ENCODE results near the gene KCTD13. TPM values are rescaled to one million over a fixed set of nuclear protein-coding genes. Genes with fewer than 3 reads are reported as not detected.

Gene KCTD13
- polyA plus RNA-seq, 2 of the 4 experiments (the other 2 are of a cell fraction): 12.7 to 14.6 TPM

GRCh38 chr16:29950806-29951461 lies 24.9 kb upstream of the KCTD13 start:
- no peak for FAIRE-seq
- Histone ChIP-seq H3K4me2 (no peak overlapping the region), H3K4me3 (no peak overlapping the region), H3K9me3 (peaks cover 11% of the 10 kb centered on the region; the same call in 2 of the 3 replicates), H3K27ac (no peak overlapping the region), H3K4me1 (no peaks in the 10 kb centered on the region)
- POLR2A ChIA-PET: no interaction called here
- CTCF ChIA-PET: interaction anchor here (0.8 to 4.0 kb wide), 4 partner anchors 10 to 103 kb away, joined by 3 to 17 read pairs (median 4); partner anchors contain the start of gene TMEM219
- no peak for DNase-seq (ENCODE audit: low read depth in 1 of 2, low spot score in 1 of 2)
- TF ChIP-seq, protein P1, sequence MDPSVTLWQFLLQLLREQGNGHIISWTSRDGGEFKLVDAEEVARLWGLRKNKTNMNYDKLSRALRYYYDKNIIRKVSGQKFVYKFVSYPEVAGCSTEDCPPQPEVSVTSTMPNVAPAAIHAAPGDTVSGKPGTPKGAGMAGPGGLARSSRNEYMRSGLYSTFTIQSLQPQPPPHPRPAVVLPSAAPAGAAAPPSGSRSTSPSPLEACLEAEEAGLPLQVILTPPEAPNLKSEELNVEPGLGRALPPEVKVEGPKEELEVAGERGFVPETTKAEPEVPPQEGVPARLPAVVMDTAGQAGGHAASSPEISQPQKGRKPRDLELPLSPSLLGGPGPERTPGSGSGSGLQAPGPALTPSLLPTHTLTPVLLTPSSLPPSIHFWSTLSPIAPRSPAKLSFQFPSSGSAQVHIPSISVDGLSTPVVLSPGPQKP (IDR thresholded peaks at IDR 0.05; ENCODE audit: low read depth, low read length): no peak
- TF ChIP-seq ATOH8 (CRISPR knock-in tag; IDR thresholded peaks at IDR 0.05; ENCODE audit: low read depth): no peak
- no peak for TF ChIP-seq RCOR1 (IDR thresholded peaks at IDR 0.05; ENCODE audit: low read depth, low read length)
- no peak for TF ChIP-seq SREBF2 (IDR thresholded peaks at IDR 0.05)
- TF ChIP-seq ZSCAN20 (CRISPR knock-in tag; IDR thresholded peaks at IDR 0.05): no peak
- TF ChIP-seq NPAS2 (CRISPR knock-in tag; IDR thresholded peaks at IDR 0.05; ENCODE audit: borderline replicate concordance): no peak
- TF ChIP-seq EHF (CRISPR knock-in tag; IDR thresholded peaks at IDR 0.05): no peak
- no peak for TF ChIP-seq MYC (IDR thresholded peaks at IDR 0.05; ENCODE audit: borderline replicate concordance, low read length)
- TF ChIP-seq TFCP2L1 (CRISPR knock-in tag; IDR thresholded peaks at IDR 0.05): no peak
- no peak for TF ChIP-seq FOSL2 (IDR thresholded peaks at IDR 0.05)
- no peak for TF ChIP-seq FOSL2 (CRISPR knock-in tag; IDR thresholded peaks at IDR 0.05)
- TF ChIP-seq HOXB5 (CRISPR knock-in tag; IDR thresholded peaks at IDR 0.05): no peak
- no peak for TF ChIP-seq HEYL (CRISPR knock-in tag; IDR thresholded peaks at IDR 0.05)
- 71% methylated on average over 4 of the region's 4 CpGs for WGBS (ENCODE audit: missing lambda C conversion rate)
- no peak for ATAC-seq

- no peak for TF ChIP-seq BHLHE40 (IDR thresholded peaks at IDR 0.05; ENCODE audit: low read depth, low read length)
- no peak for TF ChIP-seq ZC3H11A (IDR thresholded peaks at IDR 0.05)
- no peak for TF ChIP-seq FOSB (CRISPR knock-in tag; IDR thresholded peaks at IDR 0.05)
- TF ChIP-seq, protein P2, sequence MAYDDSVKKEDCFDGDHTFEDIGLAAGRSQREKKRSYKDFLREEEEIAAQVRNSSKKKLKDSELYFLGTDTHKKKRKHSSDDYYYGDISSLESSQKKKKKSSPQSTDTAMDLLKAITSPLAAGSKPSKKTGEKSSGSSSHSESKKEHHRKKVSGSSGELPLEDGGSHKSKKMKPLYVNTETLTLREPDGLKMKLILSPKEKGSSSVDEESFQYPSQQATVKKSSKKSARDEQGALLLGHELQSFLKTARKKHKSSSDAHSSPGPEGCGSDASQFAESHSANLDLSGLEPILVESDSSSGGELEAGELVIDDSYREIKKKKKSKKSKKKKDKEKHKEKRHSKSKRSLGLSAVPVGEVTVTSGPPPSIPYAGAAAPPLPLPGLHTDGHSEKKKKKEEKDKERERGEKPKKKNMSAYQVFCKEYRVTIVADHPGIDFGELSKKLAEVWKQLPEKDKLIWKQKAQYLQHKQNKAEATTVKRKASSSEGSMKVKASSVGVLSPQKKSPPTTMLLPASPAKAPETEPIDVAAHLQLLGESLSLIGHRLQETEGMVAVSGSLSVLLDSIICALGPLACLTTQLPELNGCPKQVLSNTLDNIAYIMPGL (CRISPR knock-in tag; IDR thresholded peaks at IDR 0.05; ENCODE audit: borderline replicate concordance): no peak
- no peak for TF ChIP-seq RFX5 (IDR thresholded peaks at IDR 0.05)
- no peak for TF ChIP-seq JUN (IDR thresholded peaks at IDR 0.05)
- TF ChIP-seq NR3C1 (IDR thresholded peaks at IDR 0.05): no peak
- no peak for TF ChIP-seq SREBF2 (IDR thresholded peaks at IDR 0.05)
- TF ChIP-seq MAFK (IDR thresholded peaks at IDR 0.05; ENCODE audit: partially characterized antibody): no peak
- no peak for TF ChIP-seq CHD2 (IDR thresholded peaks at IDR 0.05; ENCODE audit: low read length, partially characterized antibody)
- TF ChIP-seq EHMT2 (IDR thresholded peaks at IDR 0.05; ENCODE audit: low read depth): no peak
- TF ChIP-seq MAX (IDR thresholded peaks at IDR 0.05): no peak
- TF ChIP-seq TP53 (CRISPR knock-in tag; IDR thresholded peaks at IDR 0.05): no peak
- no peak for TF ChIP-seq POLR2AphosphoS2 (conservative IDR thresholded peaks at IDR 0.05; ENCODE audit: low read length)
- TF ChIP-seq ZSCAN20 (CRISPR knock-in tag; IDR thresholded peaks at IDR 0.05): no peak
- TF ChIP-seq PHF8 (IDR thresholded peaks at IDR 0.05; ENCODE audit: borderline replicate concordance, low read depth): no peak
- TF ChIP-seq, protein P1 (IDR thresholded peaks at IDR 0.05; ENCODE audit: low read depth, low read length): no peak
- TF ChIP-seq USF2 (IDR thresholded peaks at IDR 0.05): no peak
- ATAC-seq: no peak
- no peak for DNase-seq (ENCODE audit: low read depth in 1 of 2, low spot score in 1 of 2)
- FAIRE-seq: no peak
- H3K4me3 ChIP-seq: no peak overlapping the region
- H3K4me1 ChIP-seq: peaks cover 21% of the 10 kb centered on the region
- 64% methylated on average over 2 of the region's 2 CpGs for WGBS (ENCODE audit: missing lambda C conversion rate)
- ChIA-PET POLR2A (no interaction called here), CTCF (interaction anchor here (0.7 to 1.2 kb wide), 3 partner anchors 13 to 66 kb away, joined by 4 to 5 read pairs (median 4); no protein-coding TSS in a partner anchor)
- H3K4me2 ChIP-seq: no peak overlapping the region
- peaks cover 11% of the 10 kb centered on the region; the same call in 2 of the 3 replicates for H3K9me3 ChIP-seq
- no peak overlapping the region for H3K27ac ChIP-seq
Measured at GRCh38 chr16:29947897-29948296, 21.9 kb upstream of the KCTD13 start.

All from A549 (cell line).